ENCODE data around the gene GRIN2A.

The GRIN2A gene

GRCh38 chr16:10128397-10129258, 53.6 kb downstream of the GRIN2A start:
- DNase-seq: no peak

- DNase-seq: no peak
Measured at GRCh38 chr16:10126686-10127085, 55.5 kb downstream of the GRIN2A start.

- DNase-seq: no peak
Measured at GRCh38 chr16:10123141-10123540, 59.1 kb downstream of the GRIN2A start.

- DNase-seq: no peak
Measured at GRCh38 chr16:10122546-10122945, 59.7 kb downstream of the GRIN2A start.

GRCh38 chr16:10121897-10122425, 60.3 kb downstream of the GRIN2A start:
- DNase-seq: no peak

- no peak for DNase-seq
Measured at GRCh38 chr16:10121491-10121890, 60.7 kb downstream of the GRIN2A start.

GRCh38 chr16:10120953-10121352, 61.3 kb downstream of the GRIN2A start:
- no peak for DNase-seq

GRCh38 chr16:10114409-10114808, 67.8 kb downstream of the GRIN2A start:
- DNase-seq: no peak

GRCh38 chr16:10113248-10113647, 69.0 kb downstream of the GRIN2A start:
- DNase-seq: no peak

GRCh38 chr16:10112021-10112420, 70.2 kb downstream of the GRIN2A start:
- DNase-seq: no peak

GRCh38 chr16:10111156-10111761, 71.0 kb downstream of the GRIN2A start:
- DNase-seq: no peak

- no peak for DNase-seq
Measured at GRCh38 chr16:10110552-10110951, 71.7 kb downstream of the GRIN2A start.

GRCh38 chr16:10107081-10107480, 75.1 kb downstream of the GRIN2A start:
- no peak for DNase-seq

GRCh38 chr16:10103700-10104099, 78.5 kb downstream of the GRIN2A start:
- DNase-seq: no peak

GRCh38 chr16:10103118-10103517, 79.1 kb downstream of the GRIN2A start:
- DNase-seq: no peak

GRCh38 chr16:10100829-10101228, 81.4 kb downstream of the GRIN2A start:
- DNase-seq: no peak

GRCh38 chr16:10098991-10099390, 83.2 kb downstream of the GRIN2A start:
- DNase-seq: no peak

GRCh38 chr16:10097271-10097670, 85.0 kb downstream of the GRIN2A start:
- no peak for DNase-seq

- no peak for DNase-seq
Measured at GRCh38 chr16:10093576-10093975, 88.7 kb downstream of the GRIN2A start.

- no peak for DNase-seq
Measured at GRCh38 chr16:10090816-10091215, 91.4 kb downstream of the GRIN2A start.

- no peak for DNase-seq
Measured at GRCh38 chr16:10088380-10088793, 93.8 kb downstream of the GRIN2A start.

GRCh38 chr16:10087151-10087550, 95.1 kb downstream of the GRIN2A start:
- DNase-seq: no peak

GRCh38 chr16:10086620-10087019, 95.6 kb downstream of the GRIN2A start:
- DNase-seq: no peak

Data from right forelimb (tissue), 1 donor.